ENCODE data around the gene DENND1A. TPM values are rescaled to one million over a fixed set of nuclear protein-coding genes. Genes with fewer than 3 reads are reported as not detected.

DENND1A gene
- total RNA-seq, 6 experiments from 2014 or later = 13.9 to 22.6 (median 16.3) TPM

DNA sequence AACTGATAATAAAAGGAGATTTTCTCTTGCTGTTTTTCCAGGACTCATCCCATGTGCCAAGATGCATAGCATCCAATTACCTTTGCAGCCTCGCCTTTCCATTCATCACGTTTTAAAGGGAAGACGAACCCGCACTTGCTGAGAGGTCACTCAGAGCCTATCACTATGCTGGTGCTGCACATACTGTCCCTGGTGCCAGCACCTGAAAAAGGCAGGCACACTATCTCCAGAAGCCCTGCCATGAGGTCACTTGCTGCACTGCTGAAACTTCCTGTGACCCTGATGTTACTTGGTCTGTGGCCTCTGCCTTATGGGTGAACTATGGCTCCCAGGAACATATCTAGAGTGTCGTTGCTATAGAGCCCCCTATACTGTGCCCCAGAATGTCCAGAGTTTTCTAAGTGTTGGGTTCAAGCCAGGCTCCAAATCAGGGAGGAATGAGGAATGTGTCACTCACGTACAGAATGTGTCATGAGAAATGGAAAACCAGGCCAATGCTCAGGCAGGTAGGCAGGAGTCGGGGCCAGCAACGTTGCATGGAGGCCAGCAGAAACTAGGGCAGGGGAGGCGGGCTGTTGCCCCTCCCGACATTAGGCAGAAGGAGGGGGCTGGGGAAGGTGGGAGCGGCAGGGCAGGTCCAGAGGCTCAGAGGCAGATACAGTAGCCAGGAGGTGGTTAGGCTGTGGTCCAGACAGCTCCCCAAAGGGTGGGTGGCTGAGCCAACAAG, 311.8 kb downstream of the DENND1A start:
- Histone ChIP-seq H3K4me1 (no peaks in the 10 kb centered on the region), H3K27ac (no peak overlapping the region), H3K4me3 (no peak overlapping the region), H3K27me3 (no peaks in the 10 kb centered on the region), H3K36me3 (no peaks in the 10 kb centered on the region), H3K9me3 (no peaks in the 10 kb centered on the region)
- WGBS (ENCODE audit: insufficient coverage, low coverage, low lambda C conversion rate, missing lambda C conversion rate) = 95% methylated on average over 6 of the region's 11 CpGs
- intact Hi-C loops (cut with DNase I) = no loop called here
- ATAC-seq (no peak), DNase-seq (no peak)
- TF ChIP-seq, protein P1, sequence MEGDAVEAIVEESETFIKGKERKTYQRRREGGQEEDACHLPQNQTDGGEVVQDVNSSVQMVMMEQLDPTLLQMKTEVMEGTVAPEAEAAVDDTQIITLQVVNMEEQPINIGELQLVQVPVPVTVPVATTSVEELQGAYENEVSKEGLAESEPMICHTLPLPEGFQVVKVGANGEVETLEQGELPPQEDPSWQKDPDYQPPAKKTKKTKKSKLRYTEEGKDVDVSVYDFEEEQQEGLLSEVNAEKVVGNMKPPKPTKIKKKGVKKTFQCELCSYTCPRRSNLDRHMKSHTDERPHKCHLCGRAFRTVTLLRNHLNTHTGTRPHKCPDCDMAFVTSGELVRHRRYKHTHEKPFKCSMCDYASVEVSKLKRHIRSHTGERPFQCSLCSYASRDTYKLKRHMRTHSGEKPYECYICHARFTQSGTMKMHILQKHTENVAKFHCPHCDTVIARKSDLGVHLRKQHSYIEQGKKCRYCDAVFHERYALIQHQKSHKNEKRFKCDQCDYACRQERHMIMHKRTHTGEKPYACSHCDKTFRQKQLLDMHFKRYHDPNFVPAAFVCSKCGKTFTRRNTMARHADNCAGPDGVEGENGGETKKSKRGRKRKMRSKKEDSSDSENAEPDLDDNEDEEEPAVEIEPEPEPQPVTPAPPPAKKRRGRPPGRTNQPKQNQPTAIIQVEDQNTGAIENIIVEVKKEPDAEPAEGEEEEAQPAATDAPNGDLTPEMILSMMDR (IDR thresholded peaks at IDR 0.05) = no peak
- TF ChIP-seq POLR2A (IDR thresholded peaks at IDR 0.05) = no peak

DNA sequence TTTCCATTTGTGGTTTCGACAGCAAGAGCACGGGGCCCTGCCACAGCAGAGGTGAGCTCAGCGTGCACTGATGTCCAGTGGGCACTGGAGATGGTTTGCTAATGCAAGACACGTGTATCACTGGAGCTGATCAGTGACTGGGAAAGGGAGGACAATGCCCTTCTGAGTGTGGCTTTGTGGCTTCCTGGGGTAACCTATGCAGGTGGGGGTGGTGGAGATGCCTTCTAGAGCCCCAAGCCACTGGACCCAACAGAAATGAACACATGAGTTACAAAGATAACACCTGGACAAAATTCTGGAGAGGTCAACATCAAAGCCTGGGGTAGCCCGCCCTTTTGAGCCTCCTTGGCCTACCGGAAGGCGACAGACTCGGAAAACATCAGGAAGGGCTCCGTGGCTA, 312.6 kb downstream of the DENND1A start:
- no peak overlapping the region for H3K27ac ChIP-seq
- H3K36me3 ChIP-seq = no peaks in the 10 kb centered on the region
- no peak for DNase-seq
- 100% methylated on average over 4 of the region's 9 CpGs for WGBS (ENCODE audit: insufficient coverage, low coverage, low lambda C conversion rate, missing lambda C conversion rate)
- H3K27me3 ChIP-seq = no peaks in the 10 kb centered on the region
- TF ChIP-seq, protein P1 (IDR thresholded peaks at IDR 0.05) = no peak
- no peak for TF ChIP-seq POLR2A (IDR thresholded peaks at IDR 0.05)
- no peaks in the 10 kb centered on the region for H3K4me1 ChIP-seq
- intact Hi-C loops (cut with DNase I) = no loop called here
- no peak overlapping the region for H3K4me3 ChIP-seq
- no peaks in the 10 kb centered on the region for H3K9me3 ChIP-seq
- ATAC-seq = no peak

DNA sequence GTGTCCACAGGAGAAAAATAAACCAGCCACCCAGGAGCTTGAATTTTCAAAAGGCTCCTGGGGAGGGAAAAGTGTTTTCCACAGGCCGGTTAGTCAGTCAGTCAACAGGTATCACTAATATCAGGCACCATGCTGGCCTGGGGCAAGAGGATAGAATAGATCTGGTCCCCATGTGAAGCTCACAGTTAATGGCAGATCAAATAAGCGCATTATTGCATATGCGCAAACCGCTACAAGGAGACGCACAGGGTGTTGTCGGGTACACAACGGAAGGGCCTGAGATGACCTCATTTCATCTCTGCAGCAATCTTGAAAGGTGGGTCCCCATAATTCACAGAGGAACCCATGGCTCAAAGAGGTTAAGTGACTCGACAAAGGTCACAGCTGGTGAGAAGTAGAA, 313.2 kb downstream of the DENND1A start:
- 100% methylated on average over 6 of the region's 8 CpGs for WGBS (ENCODE audit: insufficient coverage, low coverage, low lambda C conversion rate, missing lambda C conversion rate)
- no peak overlapping the region for H3K4me3 ChIP-seq
- H3K9me3 ChIP-seq = no peaks in the 10 kb centered on the region
- no peak for TF ChIP-seq POLR2A (IDR thresholded peaks at IDR 0.05)
- TF ChIP-seq, protein P1 (IDR thresholded peaks at IDR 0.05) = no peak
- no peaks in the 10 kb centered on the region for H3K36me3 ChIP-seq
- DNase-seq = no peak
- no peaks in the 10 kb centered on the region for H3K4me1 ChIP-seq
- H3K27me3 ChIP-seq = no peaks in the 10 kb centered on the region
- no peak for ATAC-seq
- intact Hi-C loops (cut with DNase I) = no loop called here
- no peak overlapping the region for H3K27ac ChIP-seq

DNA sequence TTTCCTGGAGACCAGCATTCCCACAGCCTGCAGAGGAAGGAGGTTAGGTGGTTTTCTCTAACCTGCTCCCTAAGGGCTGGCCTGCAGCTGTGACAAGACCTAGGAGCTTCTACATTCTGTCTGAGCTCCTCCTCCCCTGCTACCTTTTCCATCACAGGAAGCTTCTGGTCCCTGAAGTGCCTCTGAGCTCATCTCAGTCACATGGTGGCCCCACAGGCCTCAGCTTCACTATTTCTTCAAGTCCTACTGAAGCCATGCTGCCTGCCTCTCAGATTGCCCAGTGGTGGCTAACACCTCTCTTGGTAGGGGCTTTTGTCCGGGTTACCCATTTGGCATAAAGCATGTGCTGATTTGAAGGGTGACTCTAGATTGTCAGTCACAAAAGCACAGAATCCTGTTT, 314.5 kb downstream of the DENND1A start:
- intact Hi-C loops (cut with DNase I) = no loop called here
- no peaks in the 10 kb centered on the region for H3K4me1 ChIP-seq
- no peaks in the 10 kb centered on the region for H3K27me3 ChIP-seq
- DNase-seq (no peak), ATAC-seq (no peak)
- no peaks in the 10 kb centered on the region for H3K9me3 ChIP-seq
- no CpG with 5 or more reads among the region's 1 CpG for WGBS (ENCODE audit: insufficient coverage, low coverage, low lambda C conversion rate, missing lambda C conversion rate)
- H3K4me3 ChIP-seq = no peak overlapping the region
- no peaks in the 10 kb centered on the region for H3K36me3 ChIP-seq
- no peak overlapping the region for H3K27ac ChIP-seq
- TF ChIP-seq, protein P1 (IDR thresholded peaks at IDR 0.05) = no peak
- no peak for TF ChIP-seq POLR2A (IDR thresholded peaks at IDR 0.05)

All from right lobe of liver (tissue), 6 donors.